ENCODE measurements around the gene NTMT2.

Gene NTMT2

GRCh38 chr1:170134521-170134920 lies 11.2 kb upstream of the NTMT2 start:
- no peak for TF ChIP-seq CTCF (conservative IDR thresholded peaks at IDR 0.05; ENCODE audit: low read depth)
- no peak overlapping the region for H3K27ac ChIP-seq
- CTCF ChIA-PET = interaction anchor here (1.0 kb wide), 1 partner anchor 25 kb away, joined by 3 read pairs; no protein-coding TSS in a partner anchor
- no peak for DNase-seq (ENCODE audit: low spot score)
- POLR2A ChIA-PET (ENCODE audit: low non-redundant PET) = no interaction called here

- POLR2A ChIA-PET (ENCODE audit: low non-redundant PET) = no interaction called here
- H3K27ac ChIP-seq = no peak overlapping the region
- CTCF ChIA-PET = interaction anchor here (0.6 kb wide), 1 partner anchor 16 kb away, joined by 4 read pairs; no protein-coding TSS in a partner anchor
- no peak for TF ChIP-seq CTCF (conservative IDR thresholded peaks at IDR 0.05; ENCODE audit: low read depth)
- no peak for DNase-seq (ENCODE audit: low spot score)
Observed at GRCh38 chr1:170140371-170140770, 5.4 kb upstream of the NTMT2 start.

GRCh38 chr1:170145061-170145460 lies 698 bp upstream of the NTMT2 start:
- no peak for TF ChIP-seq CTCF (conservative IDR thresholded peaks at IDR 0.05; ENCODE audit: low read depth)
- POLR2A ChIA-PET (ENCODE audit: low non-redundant PET) = no interaction called here
- CTCF ChIA-PET = no interaction called here
- DNase-seq (ENCODE audit: low spot score) = no peak
- H3K27ac ChIP-seq = no peak overlapping the region

- H3K27ac ChIP-seq = no peak overlapping the region
- no peak for DNase-seq (ENCODE audit: low spot score)
- POLR2A ChIA-PET (ENCODE audit: low non-redundant PET) = no interaction called here
- no peak for TF ChIP-seq CTCF (conservative IDR thresholded peaks at IDR 0.05; ENCODE audit: low read depth)
- CTCF ChIA-PET = interaction anchor here (0.5 kb wide), 1 partner anchor 1456 kb away, joined by 3 read pairs; no protein-coding TSS in a partner anchor
Observed at GRCh38 chr1:170146720-170147263, 1.0 kb downstream of the NTMT2 start.

- no peak for DNase-seq (ENCODE audit: low spot score)
- ChIA-PET CTCF (interaction anchor here (0.7 kb wide), 2 partner anchors 22 to 70 kb away, joined by 3 read pairs; no protein-coding TSS in a partner anchor), POLR2A (ENCODE audit: low non-redundant PET) (no interaction called here)
- H3K27ac ChIP-seq = no peak overlapping the region
- no peak for TF ChIP-seq CTCF (conservative IDR thresholded peaks at IDR 0.05; ENCODE audit: low read depth)
Observed at GRCh38 chr1:170149241-170149640, 3.5 kb downstream of the NTMT2 start.

- ChIA-PET CTCF (interaction anchor here (0.7 kb wide), 1 partner anchor 19 kb away, joined by 6 read pairs; no protein-coding TSS in a partner anchor), POLR2A (ENCODE audit: low non-redundant PET) (no interaction called here)
- no peak overlapping the region for H3K27ac ChIP-seq
- TF ChIP-seq CTCF (conservative IDR thresholded peaks at IDR 0.05; ENCODE audit: low read depth) = no peak
- DNase-seq (ENCODE audit: low spot score) = no peak
Observed at GRCh38 chr1:170150016-170150415, 4.3 kb downstream of the NTMT2 start.

Data from RWPE1 (cell line).